GM21360 (cell line): ENCODE measurements around the gene EIF4EBP3.

Source experiments
- ATAC-seq: cut with Tn5 transposase; IDR thresholded peaks from one replicate; pipeline ENCODE4 v1.9.1; 2021; ENCODE audit warnings: mild to moderate bottlenecking, moderate library complexity; ENCODE audit not compliant: unreplicated experiment

Gene EIF4EBP3

DNA sequence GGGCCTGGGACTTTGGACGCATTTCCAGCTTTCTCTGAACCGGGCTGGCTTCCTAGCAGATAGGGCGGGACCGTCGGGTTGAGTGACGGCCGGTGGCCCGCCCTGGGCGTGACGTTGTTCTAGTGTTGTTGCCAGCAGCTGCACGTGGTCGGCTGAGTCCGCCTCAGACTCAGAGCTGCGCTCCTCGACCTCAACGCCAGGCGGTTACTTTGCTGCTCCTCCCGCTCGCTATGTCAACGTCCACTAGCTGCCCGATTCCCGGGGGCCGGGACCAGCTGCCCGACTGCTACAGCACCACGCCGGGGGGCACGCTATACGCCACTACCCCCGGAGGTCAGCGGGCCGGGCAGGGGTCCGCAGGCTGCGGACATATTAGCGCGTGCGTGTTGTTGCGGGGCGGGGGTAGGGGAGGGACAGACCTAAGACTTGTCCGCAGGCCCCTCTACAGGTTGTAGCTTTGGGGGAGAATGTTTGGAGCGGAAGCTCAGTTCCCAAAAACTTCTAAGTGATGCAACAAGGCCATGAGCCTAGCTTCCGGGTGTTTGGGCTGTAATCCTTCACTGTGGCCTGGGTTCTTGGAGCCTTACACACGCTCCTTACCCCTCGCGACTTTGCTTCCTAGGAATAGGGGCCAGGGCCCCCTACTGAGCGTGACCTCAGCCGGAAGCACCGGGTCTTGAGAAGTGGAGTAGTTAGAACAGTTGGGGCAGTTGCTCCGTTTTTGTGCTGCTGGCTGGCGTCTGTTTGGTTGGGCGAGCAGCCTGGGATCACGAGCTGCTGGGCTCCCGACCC lies at the start of gene EIF4EBP3:
EIF4EBP3 (plus strand) TSS at position 155 of the 792 bp plus-strand sequence; CDS start at position 231, 76 bp downstream.
- ATAC-seq = peak; percentile 96

DNA sequence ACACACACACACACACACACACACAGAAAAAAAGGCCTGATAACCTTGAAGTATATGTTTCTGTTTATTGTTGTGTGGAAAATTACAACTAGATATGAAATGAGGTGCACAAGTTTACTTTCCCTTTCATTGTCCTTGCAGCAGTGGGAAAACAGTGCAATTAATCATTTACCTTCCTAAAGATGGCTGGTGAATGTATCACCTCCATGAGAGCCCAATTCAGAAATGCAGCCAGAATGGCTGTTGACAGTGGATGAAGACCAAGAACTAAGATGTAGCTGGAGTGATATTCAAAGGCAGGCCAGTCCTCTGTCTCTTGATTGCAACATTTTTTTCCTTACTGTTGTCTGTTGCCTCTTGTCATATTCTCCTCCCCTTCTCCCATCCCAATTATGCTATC lies 49.6 kb upstream of the EIF4EBP3 start:
- no peak for ATAC-seq

DNA sequence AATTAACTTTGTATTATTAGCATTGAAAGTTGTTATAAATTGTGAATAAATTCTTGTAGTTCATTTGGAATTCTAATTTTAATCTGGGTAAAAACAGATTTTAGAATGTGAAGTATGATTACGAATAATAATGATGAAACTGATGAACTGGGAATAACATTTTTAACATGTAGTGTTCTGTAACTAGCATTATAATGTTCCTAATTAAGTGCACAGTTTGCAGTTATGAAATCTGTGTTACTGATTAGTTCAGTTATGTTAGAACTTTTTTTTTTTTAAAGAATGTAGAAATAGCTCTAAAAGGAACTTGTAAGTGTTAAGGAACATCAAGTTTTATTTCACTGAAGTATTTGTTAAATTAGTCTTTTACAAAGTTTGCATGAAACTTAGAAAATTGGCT lies 48.9 kb upstream of the EIF4EBP3 start:
- ATAC-seq = no peak

DNA sequence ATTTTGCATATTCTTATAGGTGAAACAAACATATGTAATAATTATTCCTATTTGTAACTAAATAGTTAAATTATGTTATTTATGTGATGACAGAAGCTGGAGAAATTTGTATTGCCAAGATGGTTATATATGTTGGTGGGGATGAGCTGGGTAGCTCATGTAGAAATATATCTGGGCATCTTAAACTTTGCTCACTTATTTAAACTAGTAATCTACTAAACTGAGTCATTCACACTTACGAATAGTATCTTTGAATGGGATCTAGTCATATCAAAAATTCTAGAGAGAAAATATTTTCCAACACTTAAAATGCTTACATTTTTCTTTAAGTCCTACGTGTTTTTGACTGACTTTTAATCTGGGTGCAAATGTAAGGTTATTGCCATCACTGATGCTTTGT lies 44.6 kb upstream of the EIF4EBP3 start:
- ATAC-seq = no peak

DNA sequence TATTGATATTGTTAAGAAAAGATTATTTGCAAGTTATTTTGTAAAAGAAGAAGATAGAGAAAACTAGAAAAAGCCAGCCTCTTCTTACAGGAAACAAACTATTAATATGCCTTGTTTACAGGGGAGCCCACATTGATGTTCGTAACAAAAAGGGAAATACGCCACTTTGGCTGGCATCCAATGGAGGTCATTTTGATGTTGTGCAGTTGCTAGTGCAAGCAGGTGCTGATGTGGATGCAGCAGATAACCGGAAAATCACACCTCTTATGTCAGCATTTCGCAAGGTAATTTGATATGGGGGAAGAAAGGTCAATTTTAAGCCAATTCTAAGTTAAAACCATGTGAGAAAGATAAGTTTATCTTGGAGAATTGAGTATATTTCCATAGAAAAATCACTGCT lies 37.6 kb upstream of the EIF4EBP3 start:
- ATAC-seq = no peak

DNA sequence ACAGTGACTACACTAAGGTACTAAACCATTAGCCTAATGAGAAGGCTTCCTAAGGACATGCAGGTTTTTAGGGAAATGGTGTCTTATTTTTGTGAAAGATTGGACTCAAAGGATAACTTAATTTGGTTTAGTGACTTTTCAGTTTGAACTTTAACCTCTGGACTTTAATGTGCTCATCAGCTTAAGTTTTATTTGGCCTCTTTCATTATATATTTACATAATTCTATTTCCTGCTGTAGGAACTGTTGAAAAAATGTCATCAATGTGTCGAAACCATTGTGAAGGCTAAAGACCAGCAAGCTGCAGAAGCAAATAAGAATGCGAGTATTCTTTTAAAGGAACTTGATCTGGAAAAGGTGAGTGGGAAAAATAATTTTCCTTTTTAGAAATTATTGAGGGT lies 34.3 kb upstream of the EIF4EBP3 start:
- no peak for ATAC-seq

DNA sequence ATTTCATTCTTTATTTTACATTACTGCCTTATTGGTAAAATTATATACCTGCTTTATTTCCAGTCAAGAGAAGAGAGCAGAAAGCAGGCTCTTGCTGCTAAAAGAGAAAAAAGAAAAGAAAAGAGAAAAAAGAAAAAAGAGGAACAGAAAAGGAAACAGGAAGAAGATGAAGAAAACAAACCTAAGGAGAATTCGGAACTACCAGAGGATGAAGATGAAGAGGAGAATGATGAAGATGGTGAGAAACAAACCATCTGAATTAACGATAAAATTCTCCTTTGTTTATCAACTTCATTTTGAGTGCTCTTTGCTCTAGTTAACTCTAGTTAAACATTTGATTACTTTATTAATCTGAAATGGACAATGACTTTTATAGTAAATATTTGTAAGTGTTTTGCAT lies 23.5 kb upstream of the EIF4EBP3 start:
- ATAC-seq = no peak

DNA sequence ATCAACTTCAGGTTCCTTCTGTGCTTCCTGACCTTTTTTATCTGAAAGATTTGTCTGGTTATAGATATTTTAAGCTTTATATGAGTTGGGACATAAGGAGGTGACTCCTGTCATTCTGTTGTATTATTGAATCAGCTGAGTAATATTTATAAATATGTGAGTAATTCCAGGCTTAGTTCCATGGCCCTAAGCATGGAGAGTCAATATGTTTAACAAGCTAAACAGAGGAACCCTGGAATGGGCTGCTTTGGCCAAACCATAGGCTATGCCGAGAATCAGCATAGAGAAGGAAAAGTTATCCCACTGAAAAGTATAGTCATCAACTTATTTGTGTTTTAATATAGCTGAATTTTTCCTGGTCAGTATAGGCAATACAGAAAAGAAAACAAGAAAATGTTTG lies 7.2 kb upstream of the EIF4EBP3 start:
- no peak for ATAC-seq

DNA sequence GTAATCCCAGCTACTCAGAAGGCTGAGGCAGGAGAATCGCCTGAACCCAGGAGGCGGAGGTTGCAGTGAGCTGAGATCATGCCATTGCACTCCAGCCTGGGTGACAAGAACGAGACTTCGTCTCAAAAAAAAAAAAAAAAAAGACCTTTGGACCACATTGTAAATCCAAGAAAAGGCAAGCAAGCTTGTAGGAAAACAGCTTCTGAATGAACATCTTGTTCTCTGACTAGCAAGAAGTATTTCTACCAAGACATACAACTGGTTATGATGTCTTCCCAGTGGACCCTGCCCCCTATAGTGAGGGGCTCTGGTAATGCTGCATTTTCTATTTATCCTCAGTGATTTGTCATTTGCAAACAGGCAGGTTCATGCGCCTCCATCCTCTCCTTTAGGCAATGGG lies 4.5 kb upstream of the EIF4EBP3 start:
- no peak for ATAC-seq

DNA sequence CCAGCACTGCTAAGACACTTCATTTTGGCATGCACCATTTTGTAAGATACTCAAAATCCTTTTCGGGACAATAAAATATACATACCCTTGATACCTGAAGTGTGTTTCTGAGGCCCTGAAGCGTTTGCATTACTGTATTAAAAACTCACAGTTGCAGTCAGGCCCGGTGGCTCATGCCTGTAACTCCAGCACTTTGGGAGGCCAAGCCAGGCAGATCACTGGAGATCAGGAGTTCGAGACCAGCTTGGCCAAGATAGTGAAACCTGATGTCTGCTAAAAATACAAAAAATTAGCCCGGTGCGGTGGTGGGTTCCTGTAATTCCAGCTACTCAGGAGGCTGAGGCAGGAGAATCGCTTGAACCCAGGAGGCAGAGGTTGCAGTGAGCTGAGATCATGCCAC lies 2.5 kb upstream of the EIF4EBP3 start:
- no peak for ATAC-seq

DNA sequence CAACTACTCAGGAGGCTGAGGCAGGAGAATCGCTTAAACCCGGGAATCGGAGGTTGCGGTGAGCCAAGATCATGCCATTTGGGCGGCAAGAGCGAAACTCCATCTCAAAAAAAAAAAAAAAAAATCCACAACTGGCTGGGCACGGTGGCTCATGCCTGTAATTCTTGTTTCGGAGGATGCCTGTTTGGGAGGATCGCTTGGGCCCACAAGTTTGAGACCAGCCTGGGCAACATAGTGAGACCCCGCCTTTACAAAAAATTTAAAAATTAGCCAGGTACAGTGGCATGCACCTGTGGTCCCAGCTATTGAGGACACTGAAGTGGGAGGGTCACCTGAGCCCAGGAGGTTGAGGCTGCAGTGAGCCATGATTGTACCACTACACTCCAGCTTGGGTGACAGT lies 1.9 kb upstream of the EIF4EBP3 start:
- no peak for ATAC-seq

DNA sequence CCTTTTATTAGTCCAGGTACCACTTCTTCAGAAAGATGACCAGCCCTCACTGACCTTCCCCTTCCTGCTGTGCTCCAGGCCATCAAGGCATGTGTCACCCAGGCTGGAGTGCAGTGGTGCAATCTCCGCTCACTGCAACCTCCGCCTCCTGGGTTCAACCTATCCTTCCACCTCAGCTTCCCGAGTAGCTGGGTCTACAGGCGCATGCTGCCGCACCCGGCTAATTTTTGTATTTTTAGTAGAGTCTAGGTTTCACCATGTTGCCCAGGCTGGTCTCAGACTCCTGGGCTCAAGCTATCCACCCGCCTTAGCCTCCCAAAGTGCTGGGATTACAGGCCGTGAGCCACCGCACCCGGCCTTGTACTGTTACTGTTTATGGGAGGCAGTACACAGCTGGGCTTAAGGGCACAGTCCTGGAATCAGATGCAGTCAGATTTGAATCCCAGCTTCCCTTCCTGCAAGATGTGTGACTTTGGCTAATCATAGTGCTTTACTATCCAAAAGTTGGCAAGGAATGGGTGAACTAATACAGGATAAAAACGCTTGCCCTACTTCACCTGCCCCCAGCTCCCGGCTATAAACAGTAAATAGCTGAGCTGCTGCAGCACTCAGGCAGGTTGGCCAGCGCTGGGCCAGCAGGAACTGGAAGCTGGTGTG lies 483 bp upstream of the EIF4EBP3 start:
- ATAC-seq = no peak

DNA sequence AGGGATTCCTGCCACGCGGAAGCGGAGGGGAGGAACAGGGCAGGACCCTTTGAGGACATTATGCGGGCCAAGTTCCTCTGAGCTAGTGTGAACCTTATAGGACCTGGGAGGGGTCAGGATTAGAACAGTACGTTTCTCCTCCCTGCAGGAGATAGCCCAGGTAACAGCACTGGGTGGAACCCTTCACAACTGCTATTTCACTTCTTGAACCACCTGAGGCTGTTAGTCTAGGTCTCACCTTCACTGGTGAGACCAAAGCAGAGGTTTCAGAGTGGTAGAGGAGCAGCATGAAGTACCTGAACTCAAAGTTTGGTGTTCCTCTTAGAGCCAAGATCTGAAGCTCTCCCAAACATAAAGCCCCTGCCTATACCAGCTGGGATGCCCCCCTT lies 832 bp downstream of the EIF4EBP3 start:
- peak; percentile 3 for ATAC-seq

DNA sequence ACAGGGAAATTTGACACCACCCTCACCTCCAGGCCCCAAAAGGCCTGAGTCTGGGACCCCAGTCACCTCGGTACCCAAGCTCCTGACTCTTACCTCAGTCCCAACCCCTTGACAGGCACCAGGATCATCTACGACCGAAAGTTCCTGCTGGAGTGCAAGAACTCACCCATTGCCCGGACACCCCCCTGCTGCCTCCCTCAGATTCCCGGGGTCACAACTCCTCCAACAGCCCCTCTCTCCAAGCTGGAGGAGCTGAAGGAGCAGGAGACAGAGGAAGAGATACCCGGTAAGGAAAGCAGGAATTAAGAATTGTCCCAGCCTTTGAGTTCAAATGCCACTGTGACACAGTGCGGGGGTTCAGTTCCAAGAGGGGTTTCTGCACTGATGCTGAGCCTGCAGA lies 1.3 kb downstream of the EIF4EBP3 start:
- ATAC-seq = no peak

DNA sequence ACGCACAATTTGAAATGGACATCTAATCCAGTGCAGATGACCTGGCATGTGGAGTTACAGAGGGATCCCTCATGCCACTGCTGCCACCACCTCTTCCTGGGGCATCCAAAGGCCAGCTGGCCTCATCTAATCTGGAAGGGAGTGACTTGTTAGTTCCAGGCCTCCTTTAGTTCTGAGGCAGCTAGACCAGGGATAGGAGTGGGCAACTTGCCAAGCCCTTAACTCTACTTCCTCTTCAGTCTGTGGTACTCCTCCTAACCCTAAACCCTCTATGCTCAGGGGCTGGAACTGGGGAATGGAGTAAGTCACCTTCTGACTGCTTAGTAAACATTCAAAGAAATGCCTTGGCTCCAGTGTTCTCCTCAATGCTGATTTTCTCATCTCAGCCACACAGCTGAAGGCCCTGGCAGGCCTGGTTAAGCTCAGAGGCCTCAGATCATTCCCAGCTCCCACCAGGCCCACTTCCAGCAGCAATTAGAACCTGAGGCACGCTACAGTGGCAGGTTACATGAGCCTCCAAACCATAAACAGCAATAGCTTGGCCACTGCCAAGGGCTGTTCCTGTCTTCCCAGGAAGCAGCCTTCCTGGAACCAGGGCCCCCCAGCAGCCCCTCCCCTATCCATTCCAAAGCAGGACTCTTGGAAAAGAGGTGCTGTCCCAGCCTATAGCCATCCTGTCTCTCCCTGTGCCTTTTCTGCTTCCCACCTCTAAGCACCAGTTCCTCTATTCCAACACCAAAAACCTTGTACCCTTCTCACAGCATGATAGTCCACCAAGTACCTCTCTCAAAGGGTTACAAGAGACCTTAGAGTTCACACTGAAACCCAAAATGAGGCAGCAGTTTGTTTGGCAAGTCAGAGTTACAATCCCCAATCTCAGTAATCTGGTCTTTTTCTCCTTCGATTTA lies 2.0 kb downstream of the EIF4EBP3 start:
- ATAC-seq = no peak

DNA sequence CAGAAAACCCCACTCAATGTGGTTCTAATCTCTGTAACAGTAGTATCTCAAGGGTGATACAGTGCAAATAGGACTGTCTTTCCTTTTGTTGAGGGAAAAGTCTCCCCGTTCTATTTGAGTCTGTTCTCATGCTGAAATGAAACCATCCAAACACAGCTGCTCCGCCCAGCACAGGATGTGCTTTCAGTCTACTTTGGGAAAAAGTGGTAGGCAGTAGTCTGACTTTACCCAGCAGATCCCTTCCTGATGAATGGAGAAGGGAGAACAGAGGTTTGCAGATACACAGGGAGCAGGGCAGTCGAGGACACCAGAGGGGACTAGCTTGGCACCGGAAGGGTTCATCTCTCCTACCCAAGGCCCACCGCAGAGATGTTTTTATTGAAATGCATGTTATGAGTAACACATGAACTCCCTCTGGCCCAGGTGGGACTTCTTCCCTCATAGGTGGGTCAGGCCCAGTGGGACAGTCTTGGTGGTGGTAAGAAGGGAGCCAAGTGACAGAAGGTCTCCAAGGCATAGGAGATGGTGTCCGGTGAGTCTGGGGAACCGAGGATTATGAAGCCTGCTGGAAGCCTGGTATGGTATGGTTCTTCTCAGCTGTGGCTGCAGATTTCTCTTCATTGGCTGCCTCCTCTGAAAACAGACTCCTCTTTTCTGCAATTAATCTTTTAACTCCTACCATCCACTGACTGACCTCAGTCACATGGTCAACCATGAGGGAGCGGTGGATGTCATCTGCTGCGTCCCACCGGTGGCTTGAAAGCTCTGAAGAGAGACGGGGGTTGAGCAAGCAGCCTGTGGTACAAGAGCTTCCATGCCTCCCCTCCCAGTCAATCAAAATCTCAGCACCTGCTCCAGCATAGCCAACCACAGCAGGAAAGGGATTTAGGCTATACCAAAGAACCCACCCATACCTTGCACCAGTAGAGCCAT lies 3.0 kb downstream of the EIF4EBP3 start:
- ATAC-seq = no peak

DNA sequence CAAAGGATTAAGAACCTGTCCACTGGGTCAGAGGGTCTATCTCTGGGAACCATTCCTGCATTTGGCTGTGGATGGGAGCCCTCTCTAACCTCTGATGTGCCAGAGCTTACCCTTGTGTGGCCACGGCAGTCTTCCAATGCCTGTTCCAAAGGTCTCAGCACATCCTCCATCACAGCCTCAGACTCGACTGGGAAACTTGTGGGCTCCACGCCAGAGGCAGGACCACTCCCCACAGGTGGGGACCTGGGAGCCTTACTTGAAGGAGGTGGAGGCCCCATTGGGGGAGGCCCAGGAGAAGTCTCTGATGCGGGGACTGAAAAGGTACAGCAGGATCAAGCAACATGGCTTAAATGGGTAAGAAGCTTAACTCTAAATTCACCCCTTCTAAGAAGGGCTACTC lies 4.4 kb downstream of the EIF4EBP3 start:
- ATAC-seq = no peak

DNA sequence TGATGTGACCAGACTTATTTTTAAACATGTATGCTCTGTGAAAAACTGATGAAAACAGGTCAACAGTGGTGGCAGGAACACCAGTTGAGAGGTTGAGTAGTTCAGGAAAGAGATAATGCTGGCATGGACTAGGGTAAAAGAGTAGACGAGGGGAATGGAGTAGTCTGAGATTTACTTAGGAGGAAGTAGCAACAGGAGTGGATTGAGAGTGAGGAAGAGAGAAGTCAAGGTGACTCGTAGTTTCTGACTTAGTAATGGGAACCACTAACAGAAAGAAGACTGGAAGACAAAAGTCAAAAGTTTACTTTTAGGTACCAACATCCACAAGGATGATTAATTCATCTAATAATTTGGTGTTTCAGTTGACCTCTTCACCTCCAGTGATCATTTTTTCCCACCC lies 6.2 kb downstream of the EIF4EBP3 start:
- ATAC-seq = no peak

DNA sequence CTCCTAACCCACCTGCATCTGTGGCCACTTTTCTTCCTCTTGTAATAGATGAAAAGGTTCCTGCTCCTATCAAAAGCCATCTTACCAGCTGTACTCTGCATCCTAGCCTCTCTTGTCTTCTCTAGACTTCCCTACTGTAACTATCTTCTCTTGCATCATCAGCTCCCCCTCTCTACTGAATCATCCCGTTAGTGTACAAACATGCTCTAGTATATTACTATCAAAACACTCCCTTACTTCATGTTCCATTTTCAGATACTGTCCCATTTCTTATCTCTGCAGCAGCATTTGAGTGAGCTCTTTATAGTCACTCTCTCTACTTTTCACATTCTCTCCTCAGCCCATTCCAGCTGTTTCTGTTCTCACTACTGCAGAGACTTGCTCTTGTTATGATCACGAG lies 7.0 kb downstream of the EIF4EBP3 start:
- no peak for ATAC-seq

DNA sequence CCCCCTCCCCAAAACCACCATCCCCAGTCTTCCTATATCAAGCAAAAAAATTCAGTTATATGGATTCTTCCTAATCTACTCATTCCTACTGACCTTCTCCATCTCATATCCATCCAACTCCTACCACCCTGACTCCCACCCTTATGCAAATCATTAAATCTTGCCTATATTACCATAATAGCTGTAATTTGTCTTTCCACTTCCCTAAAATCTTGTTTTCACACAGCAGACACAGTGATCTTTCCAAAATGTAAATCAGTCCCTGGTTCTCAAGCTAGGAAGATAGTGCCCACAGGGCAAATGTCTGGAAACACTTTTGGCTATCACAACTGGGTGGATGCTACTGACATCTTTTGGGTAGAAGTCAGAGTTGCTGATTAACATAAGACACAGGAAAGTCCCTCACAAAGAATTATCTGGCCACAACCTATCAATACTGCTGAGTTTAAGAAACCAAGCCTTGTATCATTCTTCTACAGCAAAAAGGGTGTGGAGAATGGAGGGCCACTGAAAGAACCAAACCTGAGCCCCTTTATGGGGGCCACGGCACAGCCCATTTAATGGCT lies 8.4 kb downstream of the EIF4EBP3 start:
- ATAC-seq = no peak
